Fibroblast of pulmonary artery (primary cell): ENCODE data around the gene RESP18.
A peak's percentile ranks its signal among the peaks of the same experiment; 100 is the strongest.
"Not testable (repeated sequence)": the region's sequence is repeated elsewhere in the genome, so short reads cannot be mapped to it uniquely, and the experiment has no call there.

Experiments used
- DNase-seq: peaks from one replicate; pipeline ENCODE4 v3.0.0-alpha.2; 2010; ENCODE audit warnings: low read depth
- H3K4me3 ChIP-seq: replicated peaks from 2 replicates; pipeline ENCODE4 v1.5.1; 2011; ENCODE audit warnings: low read depth, mild to moderate bottlenecking, control low read depth, low read length, moderate library complexity
- CTCF ChIP-seq: IDR thresholded peaks from 2 replicates; pipeline ENCODE4 v1.5.1; 2011; ENCODE audit warnings: mild to moderate bottlenecking, control low read depth, low read length, inconsistent platforms; ENCODE audit errors: missing control alignments

RESP18 gene

DNA sequence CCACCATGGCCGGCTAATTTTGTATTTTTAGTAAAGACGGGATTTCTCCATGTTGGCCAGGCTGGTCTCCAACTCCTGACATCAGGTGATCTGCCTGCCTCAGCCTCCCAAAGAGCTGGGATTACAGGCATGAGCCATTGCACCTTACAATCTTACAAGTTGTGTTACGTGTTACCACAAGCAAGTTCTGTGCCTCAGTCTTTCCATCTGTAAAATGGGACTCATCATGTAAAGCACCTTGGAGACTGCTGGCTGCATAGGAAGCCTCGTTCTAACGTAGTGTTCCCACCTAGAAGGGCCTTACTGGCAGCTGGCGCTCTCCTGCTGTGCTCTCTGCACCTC lies 43.4 kb downstream of the RESP18 start:
- no peak overlapping the region for H3K4me3 ChIP-seq

DNA sequence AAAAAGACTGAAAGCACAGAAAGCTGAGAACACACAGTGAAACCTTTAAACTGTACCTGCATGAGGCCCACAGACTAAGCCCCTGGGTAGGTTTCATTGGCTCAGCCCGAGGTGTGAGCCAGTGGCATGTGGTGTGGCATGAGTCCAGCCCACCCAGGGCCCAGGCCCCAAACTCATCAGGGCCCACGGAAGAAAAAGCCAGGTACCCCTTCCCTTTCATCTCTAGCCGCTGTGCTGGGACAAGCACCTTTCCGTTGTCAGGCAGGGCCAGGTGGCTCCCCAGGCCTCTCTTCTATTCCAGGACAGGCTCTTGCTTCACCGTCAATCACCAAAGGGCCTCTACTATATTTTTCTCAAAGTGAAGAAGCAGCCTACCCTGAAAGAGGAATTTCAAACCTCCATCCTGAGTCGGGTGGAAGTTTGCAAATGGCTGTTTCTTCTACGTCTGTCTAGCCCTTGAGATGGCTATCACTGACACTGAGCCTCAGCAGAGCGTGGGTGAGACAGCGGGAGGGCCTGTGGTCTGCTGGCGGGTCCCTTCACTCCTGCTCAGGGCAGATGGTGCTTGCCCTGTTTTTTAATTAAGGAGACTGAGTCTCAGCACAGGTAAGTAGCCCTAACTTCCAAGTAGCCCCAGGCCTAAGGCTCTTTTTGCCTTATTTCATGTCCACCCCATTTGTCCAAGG lies 44.8 kb downstream of the RESP18 start:
- DNase-seq, result no peak
- TF ChIP-seq CTCF, result no peak

More for the DNA sequence above, 43.4 kb downstream of the RESP18 start:
- DNase-seq, result no peak
- TF ChIP-seq CTCF, result no peak

DNA sequence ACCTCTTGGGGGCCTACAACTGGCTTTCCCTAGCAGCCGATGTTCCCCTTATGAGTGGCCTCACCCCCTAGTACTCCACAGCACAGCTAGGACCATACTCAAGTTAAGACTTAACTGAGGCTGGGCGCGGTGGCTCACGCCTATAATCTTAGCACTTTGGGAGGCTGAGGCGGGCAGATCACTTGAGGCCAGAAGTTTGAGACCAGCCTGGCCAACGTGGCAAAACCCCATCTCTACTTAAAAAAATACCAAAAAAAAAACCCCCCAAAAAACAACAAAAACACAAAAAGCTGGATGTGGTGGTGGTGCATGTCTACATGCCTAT lies 45.5 kb downstream of the RESP18 start:
- H3K4me3 ChIP-seq, DNase-seq: not testable (repeated sequence)

More for the DNA sequence above, 44.8 kb downstream of the RESP18 start:
- H3K4me3 ChIP-seq, result no peak overlapping the region

- DNase-seq, result no peak
- TF ChIP-seq CTCF, result no peak
- no peak overlapping the region for H3K4me3 ChIP-seq
Observed at GRCh38 chr2:219286436-219287115, 46.0 kb downstream of the RESP18 start.

- no peak for TF ChIP-seq CTCF
- DNase-seq, result peak; percentile 52
- H3K4me3 ChIP-seq, result no peak overlapping the region
Observed at GRCh38 chr2:219285894-219286425, 46.6 kb downstream of the RESP18 start.

DNA sequence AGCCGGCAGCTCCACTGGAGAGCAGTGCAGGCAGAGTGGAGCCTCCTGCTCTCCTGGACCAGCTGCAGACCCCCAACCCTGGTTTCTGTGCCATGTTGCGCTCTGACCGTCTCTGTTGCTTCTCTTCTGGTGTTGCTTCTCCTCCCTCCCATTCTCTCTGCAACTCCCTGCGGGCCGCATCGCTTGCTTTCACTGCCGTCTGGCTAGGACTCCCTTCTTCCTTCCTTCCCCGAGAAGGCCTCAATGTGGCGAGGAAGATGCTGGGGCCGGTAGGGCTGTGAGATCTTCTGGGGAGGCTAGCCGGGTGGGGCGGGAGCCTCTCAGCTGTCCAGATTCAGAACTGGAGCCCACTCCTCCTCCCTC lies 47.2 kb downstream of the RESP18 start:
- H3K4me3 ChIP-seq, result no peak overlapping the region
- TF ChIP-seq CTCF, result no peak
- DNase-seq, result no peak

DNA sequence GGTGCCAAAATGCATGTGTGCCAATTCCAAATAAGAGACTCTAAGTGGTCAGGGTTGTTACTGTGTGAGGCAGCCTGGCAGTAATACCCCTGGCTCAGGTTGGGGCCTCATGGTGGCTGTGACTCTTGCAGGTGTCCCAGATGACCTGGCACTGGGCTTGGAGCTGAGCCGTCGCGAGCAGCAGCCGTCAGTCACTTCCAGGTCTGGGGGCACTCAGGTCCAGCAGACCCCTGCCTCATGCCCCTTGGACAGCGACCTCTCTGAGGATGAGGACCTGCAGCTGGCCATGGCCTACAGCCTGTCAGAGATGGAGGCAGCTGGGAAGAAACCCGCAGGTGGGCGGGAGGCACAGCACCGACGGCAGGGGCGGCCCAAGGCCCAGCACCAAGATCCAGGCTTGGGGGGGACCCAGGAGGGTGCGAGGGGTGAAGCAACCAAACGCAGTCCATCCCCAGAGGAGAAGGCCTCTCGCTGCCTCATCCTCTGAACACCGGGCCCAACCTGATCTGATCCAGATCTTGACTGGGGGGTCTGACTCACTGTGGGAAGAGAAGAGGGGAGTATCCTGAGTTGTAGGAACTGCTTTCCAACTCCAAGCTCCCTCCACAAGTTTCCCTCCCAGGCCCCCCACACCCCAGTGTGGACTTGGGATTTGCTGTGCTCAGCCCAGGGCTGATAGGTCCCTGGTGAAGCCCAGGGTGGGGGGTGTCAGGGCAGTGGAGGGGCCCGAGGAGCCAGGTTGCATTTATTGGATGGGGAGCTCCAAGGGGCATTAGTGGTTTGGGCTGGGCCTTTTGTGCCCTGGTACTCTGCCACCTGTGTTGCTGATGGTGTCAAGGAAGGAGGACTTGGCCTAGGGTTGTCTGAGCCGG lies 47.8 kb downstream of the RESP18 start:
- no peak for TF ChIP-seq CTCF

More for the DNA sequence above, 47.8 kb downstream of the RESP18 start:
- DNase-seq, result no peak
- no peak overlapping the region for H3K4me3 ChIP-seq
